HCT116 (cell line): Measurements from ENCODE around the gene CRYBG2. TPM values are rescaled to one million over a fixed set of nuclear protein-coding genes. Genes with fewer than 3 reads are reported as not detected.

Experiments used
- ATAC-seq: fragments of 200-7000 bp; cut with Tn5 transposase; 2 replicates; pipeline ENCODE4 v1.9.1; 2020; ENCODE audit warnings: mild to moderate bottlenecking, moderate library complexity
- BruUV-seq: library from RNA; stranded (reverse); fragments of 400-500 nt; replicated peaks from 2 replicates; lab custom pipeline; 2021; lab: Mats Ljungman, UMichigan
- CTCF ChIA-PET: fragments of 300-600 bp; sonication (Branson Sonifier 250); formaldehyde crosslinking; loops from one replicate; lab custom pipeline; 2021; ENCODE audit warnings: antibody characterized with exemption; lab: Charles Lee
- POLR2A ChIA-PET: fragments of 300-600, 350-600 bp; sonication (Branson Sonifier 250); formaldehyde crosslinking; loops from one replicate; lab custom pipeline; 2021; ENCODE audit warnings: antibody characterized with exemption; lab: Charles Lee
- RAD21 ChIA-PET, 2 experiments: fragments of 300-600 bp; sonication (Branson Sonifier 250); formaldehyde crosslinking; loops; one replicate each; lab custom pipeline; 2023; ENCODE audit warnings: low total read pairs in 2 of 2; ENCODE audit not compliant: uncharacterized antibody in 2 of 2, unreplicated experiment in 2 of 2, low non-redundant PET in 1 of 2; lab: Charles Lee
- DNase-seq: peaks from one replicate; pipeline ENCODE4 v3.0.0-alpha.2; 2010; ENCODE audit warnings: low read depth, low spot score
- H2AFZ ChIP-seq: fragments of 200-600 bp; shearing (Covaris generic), sonication (generic); 2 replicates; pipeline ENCODE4 v1.6.1; 2017; ENCODE audit warnings: low read depth, mixed run types, mixed read lengths, antibody characterized with exemption, low read length; ENCODE audit not compliant: poor library complexity, severe bottlenecking
- H3K27ac ChIP-seq: 2 replicates; pipeline ENCODE4 v1.5.1; 2012; ENCODE audit warnings: low read depth, low read length
- H3K27me3 ChIP-seq: fragments of 200-600 bp; sonication (generic); 2 replicates; pipeline ENCODE4 v1.6.1; 2016; ENCODE audit warnings: mixed run types, low read length, mixed read lengths; ENCODE audit not compliant: insufficient read depth
- H3K36me3 ChIP-seq, 2 experiments: fragments of 200-500 bp in 1 of 2; fragments of 200-600 bp in 1 of 2; sonication (Bioruptor generic) in 1 of 2; sonication (generic) in 1 of 2; 2 replicates each; pipeline versions ENCODE4 v1.5.1 to v1.6.1; 2014 to 2016; ENCODE audit warnings: low read length in 2 of 2, inconsistent platforms in 1 of 2, mixed read lengths in 1 of 2, mixed run types in 1 of 2; ENCODE audit not compliant: insufficient read depth in 2 of 2, control insufficient read depth in 1 of 2
- H3K4me1 ChIP-seq, 2 experiments: fragments of 200-600 bp in 1 of 2; sonication (generic) in 1 of 2; 2 replicates each; pipeline versions ENCODE4 v1.5.1 to v1.6.1; 2012 to 2017; ENCODE audit warnings: low read length in 2 of 2, inconsistent platforms in 1 of 2, mild to moderate bottlenecking in 1 of 2, mixed read lengths in 1 of 2, mixed run types in 1 of 2, moderate library complexity in 1 of 2; ENCODE audit not compliant: insufficient read depth in 2 of 2, control insufficient read depth in 1 of 2
- H3K4me2 ChIP-seq: fragments of 200-600 bp; sonication (generic); 2 replicates; pipeline ENCODE4 v1.6.1; 2017; ENCODE audit warnings: mixed run types, low read length, mixed read lengths
- H3K4me3 ChIP-seq, 2 experiments: fragments of 200-600 bp in 1 of 2; sonication (generic) in 1 of 2; replicated peaks in 1 of 2; 2 replicates each; pipeline ENCODE4 v1.5.1; 2011 to 2016; ENCODE audit warnings: low read length in 2 of 2, control low read depth in 1 of 2, low read depth in 1 of 2, mild to moderate bottlenecking in 1 of 2, mixed read lengths in 1 of 2, mixed run types in 1 of 2
- H3K79me2 ChIP-seq: fragments of 200-600 bp; sonication (generic); 2 replicates; pipeline ENCODE4 v1.6.1; 2017; ENCODE audit warnings: mild to moderate bottlenecking, mixed run types, low read length, moderate library complexity, mixed read lengths; ENCODE audit not compliant: insufficient read depth
- H3K9ac ChIP-seq: fragments of 200-600 bp; sonication (generic); 2 replicates; pipeline ENCODE4 v1.6.1; 2016; ENCODE audit warnings: low read length, mixed read lengths
- H3K9me2 ChIP-seq: fragments of 200-600 bp; sonication (generic), shearing (Covaris generic); 2 replicates; pipeline ENCODE4 v1.6.1; 2017; ENCODE audit warnings: mixed run types, mild to moderate bottlenecking, moderate library complexity; ENCODE audit not compliant: insufficient read depth
- H3K9me3 ChIP-seq, 2 experiments: fragments of 200-500 bp in 1 of 2; fragments of 200-600 bp in 1 of 2; sonication (Bioruptor generic) in 1 of 2; sonication (generic) in 1 of 2; 2 replicates each; pipeline ENCODE4 v1.6.1; 2014 to 2017; ENCODE audit warnings: low read length in 2 of 2, mixed read lengths in 2 of 2, inconsistent platforms in 1 of 2, low read depth in 1 of 2, mild to moderate bottlenecking in 1 of 2, mixed run types in 1 of 2, moderate library complexity in 1 of 2; ENCODE audit not compliant: control insufficient read depth in 1 of 2, insufficient read depth in 1 of 2
- H4K20me1 ChIP-seq: fragments of 200-600 bp; sonication (generic), shearing (Covaris generic); 2 replicates; pipeline ENCODE4 v1.6.1; 2017; ENCODE audit warnings: mixed run types, mild to moderate bottlenecking, moderate library complexity; ENCODE audit not compliant: insufficient read depth
- CBX3 ChIP-seq: IDR thresholded peaks from 2 replicates; pipeline ENCODE4 v1.6.1; 2012; ENCODE audit warnings: low read depth
- CEBPB ChIP-seq: IDR thresholded peaks from 2 replicates; pipeline ENCODE4 v1.6.1; 2012; ENCODE audit warnings: low read depth
- EGR1 ChIP-seq: IDR thresholded peaks from 2 replicates; pipeline ENCODE4 v1.6.1; 2012; ENCODE audit warnings: low read depth
- ELF1 ChIP-seq: IDR thresholded peaks from 2 replicates; pipeline ENCODE4 v1.6.1; 2012; ENCODE audit warnings: low read depth, borderline replicate concordance
- EZH2 ChIP-seq: fragments of 200-600 bp; sonication (generic); IDR thresholded peaks from 2 replicates; pipeline ENCODE4 v1.6.1; 2017; ENCODE audit warnings: antibody characterized with exemption, mixed run types
- JUND ChIP-seq: IDR thresholded peaks from 2 replicates; pipeline ENCODE4 v1.6.1; 2012
- POLR2A ChIP-seq: IDR thresholded peaks from 2 replicates; pipeline ENCODE4 v1.7.0; 2011; ENCODE audit warnings: borderline replicate concordance; ENCODE audit not compliant: insufficient read depth, insufficient read length; ENCODE audit errors: extremely low read depth
- POLR2AphosphoS5 ChIP-seq: IDR thresholded peaks from 2 replicates; pipeline ENCODE4 v1.6.1; 2011; ENCODE audit warnings: mild to moderate bottlenecking, low read depth, low read length, moderate library complexity
- SRF ChIP-seq: IDR thresholded peaks from 2 replicates; pipeline ENCODE4 v1.6.1; 2012; ENCODE audit warnings: low read depth
- TCF7L2 ChIP-seq: IDR thresholded peaks from 2 replicates; pipeline ENCODE4 v1.7.0; 2011; ENCODE audit warnings: borderline replicate concordance, inconsistent platforms; ENCODE audit not compliant: insufficient read depth, insufficient read length; ENCODE audit errors: extremely low read depth
- ZFX ChIP-seq: fragments of 450-650 bp; IDR thresholded peaks from 2 replicates; pipeline ENCODE4 v1.6.1; 2017
- ZNF274 ChIP-seq: fragments of 200-500 bp; sonication (Bioruptor generic); IDR thresholded peaks from 2 replicates; pipeline ENCODE4 v1.6.1; 2014; ENCODE audit warnings: mild to moderate bottlenecking, low read depth, low read length, inconsistent platforms
- intact Hi-C: fragments of 100-400 bp; cut with micrococcal nuclease; formaldehyde crosslinking; loops from 2 replicates; pipeline ENCODE4 v1.10.0; 2022
- total RNA-seq: library from RNA; stranded (reverse); gene quantifications from one replicate; pipeline ENCODE4 v1.2.1, GENCODE V29; 2021; ENCODE audit not compliant: unreplicated experiment
- TF ChIP-seq, protein P1 (sequence below), 3 experiments: fragments of 200-600 bp in 1 of 3; sonication (generic) in 1 of 3; IDR thresholded peaks in 2 of 3; conservative IDR thresholded peaks in 1 of 3; 2 replicates each; pipeline ENCODE4 v1.5.1; 2012 to 2017; ENCODE audit warnings: low read depth in 2 of 3, low read length in 2 of 3, antibody characterized with exemption in 1 of 3, borderline replicate concordance in 1 of 3, control low read depth in 1 of 3, mild to moderate bottlenecking in 1 of 3, mixed read lengths in 1 of 3, mixed run types in 1 of 3, moderate library complexity in 1 of 3; ENCODE audit not compliant: insufficient read depth in 1 of 3
- TF ChIP-seq, protein P2 (sequence below): IDR thresholded peaks from 2 replicates; pipeline ENCODE4 v1.6.1; 2011; ENCODE audit warnings: mild to moderate bottlenecking, low read length, moderate library complexity; ENCODE audit not compliant: insufficient replicate concordance; ENCODE audit errors: extremely low read depth
- TF ChIP-seq, protein P3 (sequence below): IDR thresholded peaks from 2 replicates; pipeline ENCODE4 v1.6.1; 2012; ENCODE audit warnings: low read depth
- TF ChIP-seq, protein P4 (sequence below): IDR thresholded peaks from 2 replicates; pipeline ENCODE4 v1.6.1; 2012

Gene CRYBG2
- total RNA-seq, 1 experiment from 2014 or later: 10.5 TPM

DNA sequence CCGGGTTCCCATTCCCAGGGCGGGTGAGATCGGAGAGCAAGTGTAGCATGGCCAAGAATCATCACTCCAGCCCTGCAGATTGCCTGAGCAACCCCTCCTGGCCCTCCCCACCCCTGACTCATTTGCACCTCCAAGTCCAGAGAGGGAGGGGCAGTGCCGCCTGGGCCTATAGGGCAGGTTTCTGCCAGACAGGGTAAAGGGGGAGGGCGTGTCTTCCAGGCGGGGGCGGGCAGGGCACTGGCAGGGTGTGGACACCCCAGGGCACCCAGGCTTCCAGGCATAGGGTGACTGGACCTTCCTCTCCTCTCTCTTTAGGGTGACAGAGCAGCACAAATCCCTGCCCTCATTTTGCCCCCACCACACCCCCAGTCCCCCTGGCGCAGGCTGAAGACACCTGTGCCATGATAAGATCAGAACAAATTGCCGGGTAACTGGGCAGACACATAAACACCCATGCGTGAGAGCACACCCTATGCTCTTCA, 3.2 kb upstream of the CRYBG2 start (continued):
- no peak for TF ChIP-seq TCF7L2

DNA sequence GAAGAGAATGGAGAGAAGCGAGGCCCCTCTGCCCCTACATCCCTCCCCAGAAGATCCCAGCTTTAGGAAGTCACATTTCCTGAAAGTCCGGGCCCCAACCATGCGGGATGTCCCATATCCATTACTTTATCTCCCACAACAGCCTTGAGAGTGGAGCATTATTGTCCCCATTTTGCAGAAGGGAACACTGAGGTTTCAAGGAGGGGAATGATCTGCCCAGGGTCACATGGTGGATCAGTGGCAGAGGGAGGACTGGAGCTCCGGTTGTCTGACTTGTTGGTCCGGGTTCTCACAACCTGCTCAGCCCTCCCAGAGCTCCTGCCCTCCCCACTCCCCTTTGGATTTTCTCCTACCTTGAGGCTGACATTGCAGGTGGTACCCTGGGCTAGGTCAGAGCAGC, 2.2 kb upstream of the CRYBG2 start:
- no peaks in the 10 kb centered on the region for H3K36me3 ChIP-seq
- ChIA-PET RAD21 (no interaction called here), CTCF (interaction anchor here (1.3 kb wide), 1 partner anchor 211 kb away, joined by 3 read pairs; no protein-coding TSS in a partner anchor), POLR2A (no interaction called here)
- no peaks in the 10 kb centered on the region for H3K79me2 ChIP-seq
- H3K4me3 ChIP-seq: no peak overlapping the region
- H4K20me1 ChIP-seq: no peaks in the 10 kb centered on the region
- no peak overlapping the region for H3K9ac ChIP-seq
- ATAC-seq (no peak), DNase-seq (no peak)
- no peak for TF ChIP-seq SRF
- TF ChIP-seq, protein P1, sequence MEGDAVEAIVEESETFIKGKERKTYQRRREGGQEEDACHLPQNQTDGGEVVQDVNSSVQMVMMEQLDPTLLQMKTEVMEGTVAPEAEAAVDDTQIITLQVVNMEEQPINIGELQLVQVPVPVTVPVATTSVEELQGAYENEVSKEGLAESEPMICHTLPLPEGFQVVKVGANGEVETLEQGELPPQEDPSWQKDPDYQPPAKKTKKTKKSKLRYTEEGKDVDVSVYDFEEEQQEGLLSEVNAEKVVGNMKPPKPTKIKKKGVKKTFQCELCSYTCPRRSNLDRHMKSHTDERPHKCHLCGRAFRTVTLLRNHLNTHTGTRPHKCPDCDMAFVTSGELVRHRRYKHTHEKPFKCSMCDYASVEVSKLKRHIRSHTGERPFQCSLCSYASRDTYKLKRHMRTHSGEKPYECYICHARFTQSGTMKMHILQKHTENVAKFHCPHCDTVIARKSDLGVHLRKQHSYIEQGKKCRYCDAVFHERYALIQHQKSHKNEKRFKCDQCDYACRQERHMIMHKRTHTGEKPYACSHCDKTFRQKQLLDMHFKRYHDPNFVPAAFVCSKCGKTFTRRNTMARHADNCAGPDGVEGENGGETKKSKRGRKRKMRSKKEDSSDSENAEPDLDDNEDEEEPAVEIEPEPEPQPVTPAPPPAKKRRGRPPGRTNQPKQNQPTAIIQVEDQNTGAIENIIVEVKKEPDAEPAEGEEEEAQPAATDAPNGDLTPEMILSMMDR (IDR thresholded peaks at IDR 0.05 in 2 of 3, conservative IDR thresholded peaks at IDR 0.05 in 1 of 3; ENCODE audit: borderline replicate concordance in 1 of 3, insufficient read depth in 1 of 3, low read depth in 2 of 3, low read length in 2 of 3): no peak
- no peak for TF ChIP-seq CEBPB
- no peak for TF ChIP-seq ELF1
- TF ChIP-seq, protein P2, sequence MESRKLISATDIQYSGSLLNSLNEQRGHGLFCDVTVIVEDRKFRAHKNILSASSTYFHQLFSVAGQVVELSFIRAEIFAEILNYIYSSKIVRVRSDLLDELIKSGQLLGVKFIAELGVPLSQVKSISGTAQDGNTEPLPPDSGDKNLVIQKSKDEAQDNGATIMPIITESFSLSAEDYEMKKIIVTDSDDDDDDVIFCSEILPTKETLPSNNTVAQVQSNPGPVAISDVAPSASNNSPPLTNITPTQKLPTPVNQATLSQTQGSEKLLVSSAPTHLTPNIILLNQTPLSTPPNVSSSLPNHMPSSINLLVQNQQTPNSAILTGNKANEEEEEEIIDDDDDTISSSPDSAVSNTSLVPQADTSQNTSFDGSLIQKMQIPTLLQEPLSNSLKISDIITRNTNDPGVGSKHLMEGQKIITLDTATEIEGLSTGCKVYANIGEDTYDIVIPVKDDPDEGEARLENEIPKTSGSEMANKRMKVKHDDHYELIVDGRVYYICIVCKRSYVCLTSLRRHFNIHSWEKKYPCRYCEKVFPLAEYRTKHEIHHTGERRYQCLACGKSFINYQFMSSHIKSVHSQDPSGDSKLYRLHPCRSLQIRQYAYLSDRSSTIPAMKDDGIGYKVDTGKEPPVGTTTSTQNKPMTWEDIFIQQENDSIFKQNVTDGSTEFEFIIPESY: no peak
- TF ChIP-seq ZFX: no peak
- TF ChIP-seq EZH2: no peak
- TF ChIP-seq CBX3: no peak
- TF ChIP-seq, protein P3, sequence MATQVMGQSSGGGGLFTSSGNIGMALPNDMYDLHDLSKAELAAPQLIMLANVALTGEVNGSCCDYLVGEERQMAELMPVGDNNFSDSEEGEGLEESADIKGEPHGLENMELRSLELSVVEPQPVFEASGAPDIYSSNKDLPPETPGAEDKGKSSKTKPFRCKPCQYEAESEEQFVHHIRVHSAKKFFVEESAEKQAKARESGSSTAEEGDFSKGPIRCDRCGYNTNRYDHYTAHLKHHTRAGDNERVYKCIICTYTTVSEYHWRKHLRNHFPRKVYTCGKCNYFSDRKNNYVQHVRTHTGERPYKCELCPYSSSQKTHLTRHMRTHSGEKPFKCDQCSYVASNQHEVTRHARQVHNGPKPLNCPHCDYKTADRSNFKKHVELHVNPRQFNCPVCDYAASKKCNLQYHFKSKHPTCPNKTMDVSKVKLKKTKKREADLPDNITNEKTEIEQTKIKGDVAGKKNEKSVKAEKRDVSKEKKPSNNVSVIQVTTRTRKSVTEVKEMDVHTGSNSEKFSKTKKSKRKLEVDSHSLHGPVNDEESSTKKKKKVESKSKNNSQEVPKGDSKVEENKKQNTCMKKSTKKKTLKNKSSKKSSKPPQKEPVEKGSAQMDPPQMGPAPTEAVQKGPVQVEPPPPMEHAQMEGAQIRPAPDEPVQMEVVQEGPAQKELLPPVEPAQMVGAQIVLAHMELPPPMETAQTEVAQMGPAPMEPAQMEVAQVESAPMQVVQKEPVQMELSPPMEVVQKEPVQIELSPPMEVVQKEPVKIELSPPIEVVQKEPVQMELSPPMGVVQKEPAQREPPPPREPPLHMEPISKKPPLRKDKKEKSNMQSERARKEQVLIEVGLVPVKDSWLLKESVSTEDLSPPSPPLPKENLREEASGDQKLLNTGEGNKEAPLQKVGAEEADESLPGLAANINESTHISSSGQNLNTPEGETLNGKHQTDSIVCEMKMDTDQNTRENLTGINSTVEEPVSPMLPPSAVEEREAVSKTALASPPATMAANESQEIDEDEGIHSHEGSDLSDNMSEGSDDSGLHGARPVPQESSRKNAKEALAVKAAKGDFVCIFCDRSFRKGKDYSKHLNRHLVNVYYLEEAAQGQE: no peak
- no peak for TF ChIP-seq JUND
- TF ChIP-seq POLR2AphosphoS5: no peak
- TF ChIP-seq, protein P4, sequence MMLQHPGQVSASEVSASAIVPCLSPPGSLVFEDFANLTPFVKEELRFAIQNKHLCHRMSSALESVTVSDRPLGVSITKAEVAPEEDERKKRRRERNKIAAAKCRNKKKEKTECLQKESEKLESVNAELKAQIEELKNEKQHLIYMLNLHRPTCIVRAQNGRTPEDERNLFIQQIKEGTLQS: no peak
- TF ChIP-seq TCF7L2: no peak
- TF ChIP-seq ZNF274: no peak
- TF ChIP-seq POLR2A: no peak
- no peak for TF ChIP-seq EGR1
- H3K4me1 ChIP-seq: peaks cover 54 to 79% of the 10 kb centered on the region in 2 experiments
- no peaks in the 10 kb centered on the region for H3K27me3 ChIP-seq
- H3K9me2 ChIP-seq: no peaks in the 10 kb centered on the region
- H3K27ac ChIP-seq: no peak overlapping the region
- intact Hi-C loops: no loop called here
- no peak overlapping the region for H2AFZ ChIP-seq
- H3K4me2 ChIP-seq: no peak overlapping the region
- BruUV-seq: no TSS peak
- H3K9me3 ChIP-seq: no peaks in the 10 kb centered on the region
